Measurements from ENCODE around the gene LIX1. TPM values are rescaled to one million over a fixed set of nuclear protein-coding genes. Genes with fewer than 3 reads are reported as not detected.

The LIX1 gene
- total RNA-seq, 1 experiment from 2014 or later: 4.1 TPM

DNA sequence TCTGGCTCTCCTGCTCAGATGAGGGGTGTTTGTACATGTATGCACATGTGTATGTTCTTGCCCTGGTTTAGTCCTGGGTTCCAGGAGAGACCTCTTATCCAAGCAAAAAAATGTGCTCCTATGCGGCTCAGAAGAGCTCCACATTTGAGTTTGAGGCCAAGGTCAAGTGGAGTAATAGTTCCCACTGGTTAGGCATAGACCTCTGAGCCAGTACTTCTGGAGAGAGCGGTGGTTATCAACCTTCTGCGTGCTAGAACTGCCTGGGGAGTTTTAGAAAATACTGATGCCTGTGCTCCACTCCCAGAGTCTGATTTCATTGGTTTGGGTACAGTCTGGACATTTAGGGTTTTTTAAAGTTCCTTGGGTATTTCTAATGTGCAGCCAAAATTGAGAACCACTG is 51.5 kb downstream of the LIX1 start:
- Mint-ChIP-seq H3K4me3 (ENCODE audit: unreplicated experiment) (no peak overlapping the region), H3K4me1 (ENCODE audit: low read depth, unreplicated experiment) (peaks cover 7% of the 10 kb centered on the region), H3K36me3 (ENCODE audit: insufficient read depth, unreplicated experiment) (no peaks in the 10 kb centered on the region), H3K27ac (ENCODE audit: unreplicated experiment) (no peak overlapping the region), H3K27me3 (ENCODE audit: insufficient read depth, unreplicated experiment) (no peaks in the 10 kb centered on the region), H3K9me3 (ENCODE audit: unreplicated experiment) (no peaks in the 10 kb centered on the region)
- no peaks in the 10 kb centered on the region for H3K4me1 ChIP-seq
- no TSS peak for BruUV-seq (replicated peaks)
- no peak overlapping the region for H3K4me3 ChIP-seq (ENCODE audit: low read depth, low read length)
- no peaks in the 10 kb centered on the region for H3K9me3 ChIP-seq
- intact Hi-C loops (cut with micrococcal nuclease; ENCODE audit: unreplicated experiment): no loop called here
- H3K27me3 ChIP-seq (replicated peaks; ENCODE audit: control insufficient read depth, insufficient read depth, low read length): no peaks in the 10 kb centered on the region
- ChIA-PET CTCF (interaction anchor here (0.7 kb wide), 1 partner anchor 94 kb away, joined by 3 read pairs; no protein-coding TSS in a partner anchor), POLR2A (no interaction called here)
- TF ChIP-seq CTCF (IDR thresholded peaks at IDR 0.05; ENCODE audit: insufficient read depth in 1 of 2, low read depth in 1 of 2, low read length in 1 of 2, severe bottlenecking in 1 of 2, unreplicated experiment in 1 of 2): no peak
- no peaks in the 10 kb centered on the region for H3K36me3 ChIP-seq (ENCODE audit: control insufficient read depth, insufficient read depth, low read length)
- no peak for DNase-seq

GRCh38 chr5:97089149-97089801 is 53.1 kb downstream of the LIX1 start:
- TF ChIP-seq CTCF (IDR thresholded peaks at IDR 0.05; ENCODE audit: insufficient read depth in 1 of 2, low read depth in 1 of 2, low read length in 1 of 2, severe bottlenecking in 1 of 2, unreplicated experiment in 1 of 2): no peak
- intact Hi-C loops (cut with micrococcal nuclease; ENCODE audit: unreplicated experiment): no loop called here
- Mint-ChIP-seq H3K27ac (ENCODE audit: unreplicated experiment) (no peak overlapping the region), H3K36me3 (ENCODE audit: insufficient read depth, unreplicated experiment) (no peaks in the 10 kb centered on the region), H3K4me1 (ENCODE audit: low read depth, unreplicated experiment) (peaks cover 7% of the 10 kb centered on the region), H3K4me3 (ENCODE audit: unreplicated experiment) (no peak overlapping the region), H3K27me3 (ENCODE audit: insufficient read depth, unreplicated experiment) (no peaks in the 10 kb centered on the region), H3K9me3 (ENCODE audit: unreplicated experiment) (no peaks in the 10 kb centered on the region)
- no TSS peak for BruUV-seq (replicated peaks)
- H3K27me3 ChIP-seq (replicated peaks; ENCODE audit: control insufficient read depth, insufficient read depth, low read length): no peaks in the 10 kb centered on the region
- no peaks in the 10 kb centered on the region for H3K4me1 ChIP-seq
- 0 out of 2 replicates have a peak, but pooled peaks cover 6% of the 10 kb centered on the region for H3K9me3 ChIP-seq
- H3K4me3 ChIP-seq (ENCODE audit: low read depth, low read length): no peak overlapping the region
- no peak for DNase-seq
- CTCF ChIA-PET: no interaction called here
- H3K36me3 ChIP-seq (ENCODE audit: control insufficient read depth, insufficient read depth, low read length): no peaks in the 10 kb centered on the region
- POLR2A ChIA-PET: no interaction called here

GRCh38 chr5:97088774-97089148 is 53.6 kb downstream of the LIX1 start:
- Mint-ChIP-seq H3K4me1 (ENCODE audit: low read depth, unreplicated experiment) (peaks cover 7% of the 10 kb centered on the region), H3K27me3 (ENCODE audit: insufficient read depth, unreplicated experiment) (no peaks in the 10 kb centered on the region), H3K36me3 (ENCODE audit: insufficient read depth, unreplicated experiment) (no peaks in the 10 kb centered on the region), H3K4me3 (ENCODE audit: unreplicated experiment) (no peak overlapping the region), H3K9me3 (ENCODE audit: unreplicated experiment) (no peaks in the 10 kb centered on the region), H3K27ac (ENCODE audit: unreplicated experiment) (no peak overlapping the region)
- no peak overlapping the region for H3K4me3 ChIP-seq (ENCODE audit: low read depth, low read length)
- peaks cover 6% of the 10 kb centered on the region; the same call in 1 of the 2 replicates for H3K9me3 ChIP-seq
- no peaks in the 10 kb centered on the region for H3K36me3 ChIP-seq (ENCODE audit: control insufficient read depth, insufficient read depth, low read length)
- DNase-seq: no peak
- intact Hi-C loops (cut with micrococcal nuclease; ENCODE audit: unreplicated experiment): no loop called here
- no TSS peak for BruUV-seq (replicated peaks)
- CTCF ChIA-PET: no interaction called here
- H3K4me1 ChIP-seq: no peaks in the 10 kb centered on the region
- POLR2A ChIA-PET: no interaction called here
- no peak for TF ChIP-seq CTCF (IDR thresholded peaks at IDR 0.05; ENCODE audit: insufficient read depth in 1 of 2, low read depth in 1 of 2, low read length in 1 of 2, severe bottlenecking in 1 of 2, unreplicated experiment in 1 of 2)
- no peaks in the 10 kb centered on the region for H3K27me3 ChIP-seq (replicated peaks; ENCODE audit: control insufficient read depth, insufficient read depth, low read length)

Data from Caco-2 (cell line).